ENCODE measurements around the gene PUM2.

PUM2 gene

GRCh38 chr2:20198796-20199632, 151.6 kb downstream of the PUM2 start:
- Histone ChIP-seq H3K27ac (ENCODE audit: insufficient read depth in 1 of 2, low read depth in 1 of 2, low read length in 2 of 2, poor library complexity in 1 of 2, severe bottlenecking in 2 of 2) (no peak overlapping the region), H3K27me3 (replicated peaks in 2 of 5; ENCODE audit: control insufficient read depth in 4 of 5, insufficient read depth in 5 of 5, low read length in 4 of 5) (no peaks in the 10 kb centered on the region), H3K4me1 (ENCODE audit: control extremely low read depth in 1 of 4, control insufficient read depth in 4 of 4, insufficient read depth in 4 of 4, low read length in 3 of 4) (no peaks in the 10 kb centered on the region), H3K9me3 (ENCODE audit: control extremely low read depth in 1 of 5, control insufficient read depth in 4 of 5, insufficient read depth in 2 of 5, low read depth in 1 of 5, low read length in 4 of 5) (no peaks in the 10 kb centered on the region), H3K36me3 (ENCODE audit: control insufficient read depth in 4 of 4, insufficient read depth in 4 of 4, low read length in 3 of 4) (no peaks in the 10 kb centered on the region), H3K4me3 (ENCODE audit: control insufficient read depth in 1 of 7, extremely low read depth in 1 of 7, insufficient read depth in 4 of 7, low read depth in 2 of 7, low read length in 6 of 7) (no peak overlapping the region)
- ChIA-PET CTCF (no interaction called here), POLR2A (no interaction called here)
- 97% methylated on average over 8 of the region's 14 CpGs for WGBS (ENCODE audit: insufficient coverage)
- DNase-seq = no peak
